Endodermal cell (in vitro differentiated cells): ENCODE data around the gene SURF2. TPM values are rescaled to one million over a fixed set of nuclear protein-coding genes. Genes with fewer than 3 reads are reported as not detected.
"Not testable (repeated sequence)": the region's sequence is repeated elsewhere in the genome, so short reads cannot be mapped to it uniquely, and the experiment has no call there.

Source experiments
- DNase-seq: peaks from one replicate; pipeline ENCODE4 v3.0.0-alpha.2; 2017
- H3K27ac ChIP-seq: 2 replicates; pipeline ENCODE4 v1.5.1; 2013; ENCODE audit warnings: mild to moderate bottlenecking, low read depth, low read length, moderate library complexity
- H3K27me3 ChIP-seq: 2 replicates; pipeline ENCODE4 v1.6.1; 2013; ENCODE audit warnings: mild to moderate bottlenecking, low read length, moderate library complexity; ENCODE audit not compliant: insufficient read depth, control insufficient read depth, poor library complexity, severe bottlenecking
- H3K36me3 ChIP-seq: 2 replicates; pipeline ENCODE4 v1.7.0; 2013; ENCODE audit warnings: mild to moderate bottlenecking, low read length, moderate library complexity; ENCODE audit not compliant: control insufficient read depth, insufficient read depth
- H3K4me1 ChIP-seq: one replicate; pipeline ENCODE4 v1.7.0; 2013; ENCODE audit warnings: low read length; ENCODE audit not compliant: control insufficient read depth, insufficient read depth
- H3K4me3 ChIP-seq: 2 replicates; pipeline ENCODE4 v1.5.1; 2013; ENCODE audit warnings: mild to moderate bottlenecking, low read length, moderate library complexity
- H3K9ac ChIP-seq: 2 replicates; pipeline ENCODE4 v1.6.1; 2013; ENCODE audit warnings: mild to moderate bottlenecking, low read length, moderate library complexity; ENCODE audit not compliant: poor library complexity, severe bottlenecking; ENCODE audit errors: extremely low read depth
- H3K9me3 ChIP-seq: 2 replicates; pipeline ENCODE4 v1.6.1; 2013; ENCODE audit warnings: mild to moderate bottlenecking, low read length, moderate library complexity; ENCODE audit not compliant: control insufficient read depth
- H3K27ac Mint-ChIP-seq: 2 replicates; pipeline ENCODE4 v1.8.0; 2020; ENCODE audit warnings: mixed read lengths
- H3K27me3 Mint-ChIP-seq: 2 replicates; pipeline ENCODE4 v1.8.0; 2021; ENCODE audit warnings: mild to moderate bottlenecking, mixed read lengths; ENCODE audit not compliant: insufficient read depth
- H3K36me3 Mint-ChIP-seq: 2 replicates; pipeline ENCODE4 v1.8.0; 2020; ENCODE audit warnings: low read depth, mixed read lengths
- H3K4me1 Mint-ChIP-seq: 2 replicates; pipeline ENCODE4 v1.8.0; 2020; ENCODE audit warnings: mixed read lengths
- H3K4me3 Mint-ChIP-seq: 2 replicates; pipeline ENCODE4 v1.8.0; 2020; ENCODE audit warnings: mild to moderate bottlenecking, moderate library complexity, mixed read lengths
- H3K9me3 Mint-ChIP-seq: 2 replicates; pipeline ENCODE4 v1.8.0; 2020; ENCODE audit warnings: mild to moderate bottlenecking, mixed read lengths
- CTCF ChIP-seq: fragments of 200-600 bp; sonication (generic); conservative IDR thresholded peaks from 2 replicates; pipeline ENCODE4 v1.5.0; 2021; ENCODE audit warnings: antibody characterized with exemption, mild to moderate bottlenecking
- WGBS, 2 experiments: methylation state at CpG; one replicate each; pipeline versions ENCODE4 v1.1.5 to v1.1.7; 2013; ENCODE audit warnings: missing lambda C conversion rate in 2 of 2, mixed read lengths in 1 of 2; ENCODE audit not compliant: insufficient coverage in 1 of 2, insufficient read length in 1 of 2; 5-methylcytosine and 5-hydroxymethylcytosine counted together
- total RNA-seq, 2 donors: library from RNA; stranded (reverse); fragmentation: NEBNext Ultra II Directional in 1 of 2; extraction: Animal tissue kit (Norgen Biotek cat#: 25700) in 1 of 2; gene quantifications; 2 replicates in 1 of 2; 3 replicates in 1 of 2; pipeline ENCODE4 v1.2.1, GENCODE V29; 2021

SURF2 gene
- total RNA-seq, 2 donors from 2014 or later: 18.0 to 25.9 TPM

GRCh38 chr9:133315997-133316396, 40.4 kb upstream of the SURF2 start:
- Histone ChIP-seq H3K4me3 (no peak overlapping the region), H3K27me3 (no peaks in the 10 kb centered on the region), H3K27ac (no peak overlapping the region), H3K9ac (no peak overlapping the region), H3K36me3 (no peaks in the 10 kb centered on the region), H3K9me3 (no peaks in the 10 kb centered on the region), H3K4me1 (no peaks in the 10 kb centered on the region)
- no peak for TF ChIP-seq CTCF
- H3K9me3 Mint-ChIP-seq: peaks cover 2% of the 10 kb centered on the region
- no peak overlapping the region for H3K27ac Mint-ChIP-seq
- H3K4me3 Mint-ChIP-seq: no peak overlapping the region
- H3K27me3 Mint-ChIP-seq: no peaks in the 10 kb centered on the region
- no peaks in the 10 kb centered on the region for H3K4me1 Mint-ChIP-seq
- 75% methylated on average over 2 of the region's 2 CpGs; no CpG with 5 or more reads in 1 of the 2 experiments for WGBS, 2 experiments
- DNase-seq: no peak
- no peaks in the 10 kb centered on the region for H3K36me3 Mint-ChIP-seq

- not testable (repeated sequence) for H3K4me3 ChIP-seq, H3K9me3 Mint-ChIP-seq, H3K9me3 ChIP-seq, H3K4me1 ChIP-seq, H3K27ac Mint-ChIP-seq, H3K4me1 Mint-ChIP-seq, H3K27me3 Mint-ChIP-seq, H3K36me3 Mint-ChIP-seq, H3K9ac ChIP-seq, H3K27me3 ChIP-seq, H3K4me3 Mint-ChIP-seq, H3K36me3 ChIP-seq, DNase-seq, H3K27ac ChIP-seq
- 86 to 92% methylated on average over 1 to 11 of the region's 13 CpGs for WGBS, 2 experiments
Observed at GRCh38 chr9:133317551-133317950, 38.8 kb upstream of the SURF2 start.

GRCh38 chr9:133320421-133320881, 35.9 kb upstream of the SURF2 start:
- no peak overlapping the region for H3K9ac ChIP-seq
- no peaks in the 10 kb centered on the region for H3K36me3 ChIP-seq
- H3K9me3 ChIP-seq: peaks cover 6% of the 10 kb centered on the region
- peak; percentile 65 for DNase-seq
- H3K27ac ChIP-seq: no peak overlapping the region
- Mint-ChIP-seq H3K36me3 (peaks cover 2% of the 10 kb centered on the region), H3K27me3 (peaks cover 9% of the 10 kb centered on the region), H3K9me3 (peaks cover 23% of the 10 kb centered on the region), H3K4me1 (no peaks in the 10 kb centered on the region), H3K4me3 (no peak overlapping the region), H3K27ac (no peak overlapping the region)
- no peaks in the 10 kb centered on the region for H3K4me1 ChIP-seq
- peak; percentile 36 for TF ChIP-seq CTCF
- no peaks in the 10 kb centered on the region for H3K27me3 ChIP-seq
- 81 to 83% methylated on average over 9 to 13 of the region's 13 CpGs for WGBS, 2 experiments
- no peak overlapping the region for H3K4me3 ChIP-seq

GRCh38 chr9:133321411-133321935, 34.9 kb upstream of the SURF2 start:
- no peak for TF ChIP-seq CTCF
- H3K27me3 Mint-ChIP-seq: peaks cover 13% of the 10 kb centered on the region
- H3K4me1 Mint-ChIP-seq: no peaks in the 10 kb centered on the region
- H3K27me3 ChIP-seq: no peaks in the 10 kb centered on the region
- peaks cover 28% of the 10 kb centered on the region for H3K9me3 Mint-ChIP-seq
- H3K27ac ChIP-seq: no peak overlapping the region
- H3K4me1 ChIP-seq: no peaks in the 10 kb centered on the region
- H3K36me3 ChIP-seq: no peaks in the 10 kb centered on the region
- H3K27ac Mint-ChIP-seq: no peak overlapping the region
- no peak overlapping the region for H3K4me3 Mint-ChIP-seq
- peaks cover 2% of the 10 kb centered on the region for H3K36me3 Mint-ChIP-seq
- peak; percentile 23 for DNase-seq
- WGBS, 2 experiments: 90 to 92% methylated on average over 10 to 13 of the region's 13 CpGs
- no peak overlapping the region for H3K4me3 ChIP-seq
- no peak overlapping the region for H3K9ac ChIP-seq
- H3K9me3 ChIP-seq: peaks cover 6% of the 10 kb centered on the region
